ENCODE measurements around the gene TMTC1. TPM values are rescaled to one million over a fixed set of nuclear protein-coding genes. Genes with fewer than 3 reads are reported as not detected.

Gene TMTC1
- total RNA-seq, 1 donor from 2014 or later, result 16.1 TPM

- no peak overlapping the region for H3K4me2 ChIP-seq
- H3K27ac ChIP-seq, result no peak overlapping the region
- DNase-seq (ENCODE audit: low spot score), result no peak
- no peak overlapping the region for H3K4me3 Mint-ChIP-seq
- no peaks in the 10 kb centered on the region for H4K20me1 ChIP-seq (ENCODE audit: low read depth)
- no peaks in the 10 kb centered on the region for H3F3A ChIP-seq (ENCODE audit: low read depth)
- no peaks in the 10 kb centered on the region for H3K79me2 ChIP-seq (ENCODE audit: low read depth)
- peaks cover 4% of the 10 kb centered on the region for H3K4me1 ChIP-seq
- no peaks in the 10 kb centered on the region for H3K9me3 ChIP-seq (ENCODE audit: low read depth)
- no peaks in the 10 kb centered on the region for H3K27me3 ChIP-seq
- no peak overlapping the region for H3K27ac Mint-ChIP-seq
- H3K4me1 Mint-ChIP-seq, result peaks cover 14% of the 10 kb centered on the region
- no peaks in the 10 kb centered on the region for H3K27me3 Mint-ChIP-seq (ENCODE audit: insufficient read depth, low read depth)
- peaks cover 11% of the 10 kb centered on the region for H3K36me3 Mint-ChIP-seq
- H2AFZ ChIP-seq (replicated peaks), result no peak overlapping the region
- no peak for TF ChIP-seq EZH2phosphoT487 (IDR thresholded peaks at IDR 0.05)
- no peak for TF ChIP-seq EZH2 (IDR thresholded peaks at IDR 0.05)
- TF ChIP-seq CTCF (IDR thresholded peaks at IDR 0.05), result no peak
- H3K9ac ChIP-seq, result no peak overlapping the region
- no peak overlapping the region for H3K4me3 ChIP-seq
- H3K9me3 Mint-ChIP-seq, result no peaks in the 10 kb centered on the region
- H3K36me3 ChIP-seq, result no peaks in the 10 kb centered on the region
Observed at GRCh38 chr12:29732191-29732590, 51.6 kb downstream of the TMTC1 start.

GRCh38 chr12:29731591-29731990 lies 52.2 kb downstream of the TMTC1 start:
- no peak for TF ChIP-seq EZH2phosphoT487 (IDR thresholded peaks at IDR 0.05)
- TF ChIP-seq EZH2 (IDR thresholded peaks at IDR 0.05), result no peak
- TF ChIP-seq CTCF (IDR thresholded peaks at IDR 0.05), result no peak
- no peak overlapping the region for H3K9ac ChIP-seq
- H3K4me2 ChIP-seq, result no peak overlapping the region
- H3K9me3 ChIP-seq (ENCODE audit: low read depth), result no peaks in the 10 kb centered on the region
- DNase-seq (ENCODE audit: low spot score), result no peak
- no peaks in the 10 kb centered on the region for H3K79me2 ChIP-seq (ENCODE audit: low read depth)
- no peak overlapping the region for H2AFZ ChIP-seq (replicated peaks)
- no peaks in the 10 kb centered on the region for H3K27me3 ChIP-seq
- no peaks in the 10 kb centered on the region for H3F3A ChIP-seq (ENCODE audit: low read depth)
- no peaks in the 10 kb centered on the region for H3K27me3 Mint-ChIP-seq (ENCODE audit: insufficient read depth, low read depth)
- H3K27ac ChIP-seq, result no peak overlapping the region
- H3K4me1 ChIP-seq, result peaks cover 7% of the 10 kb centered on the region
- peaks cover 18% of the 10 kb centered on the region for H3K4me1 Mint-ChIP-seq
- H3K27ac Mint-ChIP-seq, result no peak overlapping the region
- H3K36me3 Mint-ChIP-seq, result peaks cover 9% of the 10 kb centered on the region
- H3K9me3 Mint-ChIP-seq, result no peaks in the 10 kb centered on the region
- no peaks in the 10 kb centered on the region for H3K36me3 ChIP-seq
- H3K4me3 ChIP-seq, result no peak overlapping the region
- no peaks in the 10 kb centered on the region for H4K20me1 ChIP-seq (ENCODE audit: low read depth)
- no peak overlapping the region for H3K4me3 Mint-ChIP-seq

- H3K27me3 Mint-ChIP-seq (ENCODE audit: insufficient read depth, low read depth), result no peaks in the 10 kb centered on the region
- H3K4me1 Mint-ChIP-seq, result peaks cover 29% of the 10 kb centered on the region
- peaks cover 7% of the 10 kb centered on the region for H3K36me3 Mint-ChIP-seq
- Histone ChIP-seq H3K79me2 (ENCODE audit: low read depth) (no peaks in the 10 kb centered on the region), H3K4me1 (peaks cover 18% of the 10 kb centered on the region), H2AFZ (replicated peaks) (no peak overlapping the region), H4K20me1 (ENCODE audit: low read depth) (no peaks in the 10 kb centered on the region), H3K9me3 (ENCODE audit: low read depth) (no peaks in the 10 kb centered on the region), H3K27ac (no peak overlapping the region), H3K4me2 (no peak overlapping the region), H3F3A (ENCODE audit: low read depth) (no peaks in the 10 kb centered on the region), H3K36me3 (no peaks in the 10 kb centered on the region), H3K27me3 (no peaks in the 10 kb centered on the region), H3K9ac (no peak overlapping the region), H3K4me3 (no peak overlapping the region)
- H3K4me3 Mint-ChIP-seq, result no peak overlapping the region
- TF ChIP-seq EZH2 (IDR thresholded peaks at IDR 0.05) (no peak), EZH2phosphoT487 (IDR thresholded peaks at IDR 0.05) (no peak), CTCF (IDR thresholded peaks at IDR 0.05) (no peak)
- H3K27ac Mint-ChIP-seq, result no peak overlapping the region
- no peaks in the 10 kb centered on the region for H3K9me3 Mint-ChIP-seq
- no peak for DNase-seq (ENCODE audit: low spot score)
Observed at GRCh38 chr12:29730481-29730880, 53.3 kb downstream of the TMTC1 start.
